Activated T-cell treated with anti-CD3 and anti-CD28 coated beads for 4 hours (primary cell): ENCODE measurements around the gene PRL.

Source experiments
- DNase-seq: peaks from one replicate; pipeline ENCODE4 v3.0.0-alpha.2; 2020

Gene PRL

DNA sequence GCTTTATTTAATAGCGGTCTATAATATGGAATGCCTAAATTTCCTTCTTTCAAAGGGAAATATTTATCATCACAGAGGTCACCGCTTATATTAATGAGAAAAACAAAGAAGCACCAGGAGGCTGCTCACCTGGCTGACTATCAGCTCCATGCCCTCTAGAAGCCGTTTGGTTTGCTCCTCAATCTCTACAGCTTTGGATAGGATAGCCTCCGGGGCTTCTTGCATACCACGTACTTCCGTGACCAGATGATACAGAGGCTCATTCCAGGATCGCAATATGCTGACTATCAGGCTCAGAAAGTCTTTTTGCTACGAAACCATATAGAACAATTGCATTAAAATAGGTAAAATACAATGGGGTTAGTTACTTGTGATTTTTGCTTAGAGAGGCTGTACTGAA is 6.8 kb downstream of the PRL start:
- no peak for DNase-seq

DNA sequence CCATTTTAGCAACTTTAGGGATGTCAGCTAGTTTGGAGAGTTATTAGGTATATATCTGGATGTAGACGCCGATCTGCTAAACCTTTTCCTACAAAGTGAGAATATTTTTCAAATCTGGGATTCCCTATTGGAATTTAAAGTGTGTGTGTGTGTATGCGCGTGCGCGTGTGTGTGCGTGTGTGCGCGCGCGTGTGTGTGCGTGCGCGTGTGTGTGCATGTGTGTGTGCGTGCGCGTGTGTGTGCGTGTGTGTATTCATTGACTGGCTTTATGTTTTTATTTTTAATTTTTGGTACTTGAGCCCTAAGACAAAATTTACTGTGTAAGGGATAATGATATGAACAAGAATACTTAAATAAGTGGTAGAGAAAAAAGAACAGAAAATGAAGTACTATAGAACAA is 8.1 kb downstream of the PRL start:
- DNase-seq = no peak

DNA sequence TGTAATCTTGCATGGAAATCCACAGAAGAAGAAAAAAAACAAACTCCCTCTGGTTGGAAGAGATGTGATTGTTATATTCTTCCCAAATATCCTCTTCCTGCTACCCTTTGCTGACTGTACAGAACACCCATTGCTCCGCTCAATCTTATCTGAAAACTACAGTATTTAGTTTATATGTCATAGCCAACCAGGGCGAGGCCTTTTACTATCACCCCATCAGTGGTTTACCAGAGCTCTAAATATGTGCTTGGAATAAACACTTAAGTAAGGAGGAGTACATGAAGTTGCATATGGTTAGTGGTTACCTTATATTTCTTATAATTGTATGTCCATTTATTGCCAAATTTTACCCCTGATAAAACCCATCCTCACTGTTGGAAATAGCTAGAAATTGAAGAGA is 12.2 kb downstream of the PRL start:
- DNase-seq = no peak

DNA sequence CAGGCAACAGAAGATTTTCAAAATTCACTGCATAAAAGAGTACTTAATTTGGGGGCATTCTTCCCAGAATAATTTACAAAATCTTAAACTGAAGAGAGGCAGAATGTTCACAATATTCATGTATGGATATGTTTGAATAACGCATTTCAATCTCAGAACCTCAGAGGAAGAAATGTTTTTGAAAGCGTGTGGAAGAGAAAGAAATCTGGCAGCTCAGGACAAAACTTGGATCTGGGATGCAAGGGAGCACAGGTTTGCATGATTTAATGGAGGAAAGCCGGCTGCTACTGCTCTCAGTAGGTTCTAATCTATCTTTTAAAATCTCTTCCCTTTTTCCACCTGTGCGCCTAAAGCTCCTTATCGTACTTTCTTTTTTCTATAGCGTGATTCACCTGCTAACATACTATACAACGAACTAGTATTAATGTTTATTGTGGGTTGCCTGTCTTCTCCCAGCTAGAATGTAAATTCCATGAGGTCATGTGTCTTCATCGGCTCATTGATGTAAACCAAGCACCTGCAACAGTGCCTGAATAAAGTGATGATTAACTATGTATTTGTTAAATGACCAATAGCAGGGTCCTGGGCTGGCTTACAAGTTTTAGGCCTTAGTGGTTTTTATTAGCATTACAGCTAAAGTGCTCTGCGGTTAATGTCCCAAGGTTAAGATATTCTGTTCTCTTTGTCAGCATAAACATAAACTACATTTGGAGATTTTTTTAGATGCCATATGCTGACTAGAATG is 15.3 kb downstream of the PRL start:
- DNase-seq = no peak

DNA sequence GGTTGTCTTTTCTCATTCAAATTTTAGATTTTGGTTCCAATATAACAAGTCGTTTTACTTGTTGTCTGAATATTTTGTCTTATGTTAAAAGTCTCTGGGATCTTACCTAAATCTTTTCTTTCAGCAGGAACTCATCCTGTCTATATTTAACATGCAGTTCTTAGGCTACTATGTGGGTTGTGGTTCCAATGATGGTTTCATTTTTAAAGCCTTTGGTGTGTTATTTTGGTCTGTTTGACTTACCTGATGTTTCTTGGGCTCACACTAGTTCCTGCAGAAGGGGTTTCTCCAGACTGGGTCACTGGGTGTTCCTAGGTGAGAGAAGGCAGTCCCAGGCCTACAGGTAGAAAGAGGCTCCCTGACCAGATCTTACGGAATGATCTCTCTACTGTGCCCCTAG is 17.4 kb downstream of the PRL start:
- no peak for DNase-seq

DNA sequence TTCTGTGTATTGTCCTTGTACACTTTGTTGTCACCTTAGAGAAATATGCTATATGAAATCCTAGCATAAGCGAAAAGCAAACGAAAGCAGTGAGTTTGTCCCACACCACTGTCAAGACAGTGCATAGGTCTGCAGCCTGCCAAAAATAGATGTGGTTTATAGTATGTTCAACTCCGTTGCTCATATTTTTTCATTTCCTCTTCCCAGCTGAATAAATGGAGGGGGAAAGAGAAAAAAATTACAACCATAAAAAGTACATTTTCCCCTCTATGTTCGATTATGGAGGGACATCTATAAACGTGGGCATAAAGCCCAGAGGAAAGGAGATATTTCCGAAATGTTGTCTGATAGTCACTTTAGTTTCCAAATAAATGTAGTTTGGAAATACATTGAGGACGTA is 25.8 kb downstream of the PRL start:
- DNase-seq = no peak

DNA sequence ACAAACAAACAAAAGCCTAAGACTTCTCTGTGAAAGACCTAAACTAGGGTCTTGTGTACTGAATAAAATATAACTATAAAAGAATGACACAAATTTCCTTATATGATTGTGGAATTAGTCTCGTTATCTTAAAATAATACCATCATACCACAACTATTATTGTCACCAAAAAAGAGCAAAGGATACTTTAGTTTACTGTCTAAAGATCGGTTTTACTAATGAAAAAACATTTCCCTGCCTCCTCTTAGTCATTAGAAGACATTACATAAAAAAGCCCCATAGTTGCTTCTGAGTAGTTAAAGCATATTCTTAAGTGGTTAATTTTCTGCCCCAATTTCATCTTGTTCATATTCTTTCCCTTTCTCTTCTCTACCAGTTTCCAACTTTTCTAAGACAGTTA is 33.1 kb downstream of the PRL start:
- no peak for DNase-seq

DNA sequence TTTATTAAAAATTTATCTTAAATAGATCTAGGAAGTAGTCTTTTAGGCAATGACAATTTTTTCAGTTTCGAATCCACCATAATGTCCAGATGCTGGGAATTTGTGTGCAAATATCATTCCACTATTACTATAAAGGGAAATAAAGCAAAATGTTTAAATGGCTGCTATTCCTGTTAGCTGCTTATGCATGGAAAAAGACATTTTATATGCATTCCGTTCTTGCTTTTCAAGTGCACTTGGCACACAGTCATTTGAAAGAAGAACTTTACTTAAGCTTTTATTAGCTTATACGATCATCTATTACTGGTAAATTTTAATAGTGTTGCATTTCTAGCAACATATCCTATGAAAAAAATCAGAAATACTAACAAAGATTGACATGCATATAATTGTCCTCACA is 42.0 kb downstream of the PRL start:
- no peak for DNase-seq

DNA sequence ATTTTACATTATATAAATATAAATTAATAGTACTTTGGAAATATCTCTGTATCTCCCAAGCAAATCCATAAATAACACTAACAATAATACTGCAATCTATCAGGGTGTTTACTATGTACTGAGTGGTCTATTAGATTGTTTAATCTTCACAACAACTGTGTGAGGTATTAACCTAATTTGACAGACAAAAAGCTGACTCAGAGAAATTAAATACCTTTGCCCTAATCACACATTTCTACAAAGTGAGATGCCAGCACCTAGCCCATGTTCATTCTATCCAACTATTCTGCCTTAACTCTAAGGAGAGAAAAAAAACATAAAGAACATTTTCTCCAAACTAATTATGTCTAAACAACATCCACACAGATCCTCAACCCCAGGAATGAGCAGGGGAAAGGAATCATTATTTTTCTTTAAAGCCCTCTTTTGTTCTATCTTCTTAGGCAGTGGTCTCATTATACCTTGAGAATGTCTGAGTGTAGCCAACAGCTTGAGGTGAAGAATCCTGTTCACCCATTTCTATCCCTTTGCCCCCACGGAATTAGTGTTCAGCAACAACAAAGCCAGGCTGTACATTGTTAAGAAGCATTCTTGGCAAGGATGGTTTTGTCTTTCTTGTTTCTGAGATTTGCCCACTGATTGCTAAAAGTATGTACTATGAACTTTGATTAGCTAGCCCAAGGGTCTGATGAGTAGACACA is 42.7 kb downstream of the PRL start:
- DNase-seq = no peak

DNA sequence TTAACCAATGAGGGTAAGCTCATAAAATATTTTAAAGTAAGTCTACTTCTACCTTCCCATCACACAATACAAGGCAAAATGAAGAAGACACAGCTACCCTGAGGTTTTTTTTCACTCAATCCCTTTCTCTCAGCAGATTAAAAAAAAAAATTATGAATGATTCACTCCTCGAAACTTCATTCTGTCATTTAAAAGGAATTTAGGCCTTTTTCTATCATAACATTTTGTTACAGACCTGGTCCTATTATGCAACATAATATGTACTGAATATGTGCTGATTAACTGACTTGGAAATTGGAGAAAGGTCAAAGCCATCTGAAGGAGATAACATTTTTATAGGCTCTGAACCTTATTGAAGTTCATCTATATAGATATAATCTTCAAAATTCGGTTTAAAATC is 45.5 kb downstream of the PRL start:
- DNase-seq = no peak

DNA sequence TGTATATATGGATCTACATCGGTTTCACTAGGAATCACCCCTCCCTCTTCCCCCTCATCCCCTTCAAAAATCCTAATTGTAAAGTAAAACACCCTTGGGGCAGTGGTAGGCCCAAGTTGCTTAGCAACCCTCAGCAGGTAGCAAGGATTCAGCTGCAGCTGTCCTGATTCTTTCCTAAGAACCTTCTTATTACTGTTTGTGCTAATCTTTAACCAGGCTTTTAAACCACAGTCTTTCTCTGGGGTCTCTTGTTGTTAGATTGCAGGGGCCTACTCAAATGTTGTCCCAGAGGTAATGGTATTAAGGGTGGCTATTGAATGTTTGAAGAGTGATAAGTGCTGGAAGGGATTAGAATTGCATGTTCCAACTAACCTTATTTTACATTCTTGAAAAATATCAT is 46.4 kb downstream of the PRL start:
- DNase-seq = no peak

DNA sequence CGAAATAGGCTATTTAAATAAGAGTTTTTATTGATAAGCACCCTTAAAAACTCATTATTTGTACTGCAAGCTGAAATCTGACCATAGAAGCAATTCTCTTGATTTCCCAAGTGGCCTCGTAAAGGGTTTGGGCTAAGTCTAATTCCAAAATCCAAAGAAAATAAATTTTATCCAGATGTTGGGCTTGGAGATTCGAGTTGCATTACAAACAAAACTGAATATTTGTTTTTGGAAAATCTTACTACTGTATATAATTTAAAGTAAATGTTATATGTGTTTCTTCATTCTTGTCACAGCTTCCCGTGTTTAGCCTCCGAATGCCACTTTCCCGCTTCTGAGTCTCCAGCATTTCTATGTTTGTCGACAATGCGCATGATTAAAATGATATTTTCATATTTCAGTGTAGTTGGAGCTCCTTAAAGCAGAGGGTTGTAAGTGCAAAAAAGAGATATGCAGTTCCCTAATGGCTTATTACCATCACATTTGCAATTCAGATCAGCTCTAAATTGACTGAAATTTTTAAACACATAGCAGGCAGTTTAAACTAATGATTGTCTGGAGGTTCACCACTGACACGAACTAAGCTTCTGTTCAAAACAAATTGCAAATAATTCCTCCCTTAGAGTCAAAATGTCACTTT is 47.0 kb downstream of the PRL start:
- DNase-seq = no peak

DNA sequence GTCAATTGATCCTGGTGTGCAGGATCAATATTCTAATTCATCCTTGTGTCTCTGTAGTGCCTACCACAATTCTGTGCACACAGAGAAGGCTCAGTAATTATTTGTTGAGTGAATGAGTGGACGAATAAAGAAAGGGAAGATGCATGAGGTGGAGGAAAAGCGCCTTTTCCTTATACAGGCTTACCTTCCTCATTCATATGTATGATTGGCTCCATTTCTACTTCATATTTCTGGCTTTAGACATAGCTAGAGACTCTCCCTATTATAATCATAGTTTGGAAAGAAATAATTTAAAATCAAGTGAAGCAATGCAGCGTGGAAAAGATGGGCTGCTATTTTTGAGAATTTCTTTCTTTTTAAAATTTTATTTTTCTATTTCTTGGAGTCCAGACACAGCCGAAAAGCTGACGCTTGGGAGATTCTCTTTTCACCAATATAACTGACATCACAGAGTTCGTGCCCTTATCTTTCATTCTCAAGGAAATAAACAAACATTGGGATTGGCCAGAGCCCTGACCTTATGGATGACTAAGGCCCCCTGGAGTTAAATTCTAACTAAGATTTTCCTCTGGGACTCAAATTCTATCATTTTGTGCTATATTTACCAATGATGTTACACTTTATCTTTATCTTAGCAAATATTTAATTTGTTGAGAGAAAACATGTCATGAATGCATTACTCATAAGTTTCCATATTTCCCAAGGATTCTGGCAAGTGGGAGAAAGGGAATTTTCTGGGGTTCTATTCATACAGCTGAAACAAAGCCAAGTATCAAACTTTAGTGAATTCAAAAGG is 48.1 kb downstream of the PRL start:
- DNase-seq = no peak

DNA sequence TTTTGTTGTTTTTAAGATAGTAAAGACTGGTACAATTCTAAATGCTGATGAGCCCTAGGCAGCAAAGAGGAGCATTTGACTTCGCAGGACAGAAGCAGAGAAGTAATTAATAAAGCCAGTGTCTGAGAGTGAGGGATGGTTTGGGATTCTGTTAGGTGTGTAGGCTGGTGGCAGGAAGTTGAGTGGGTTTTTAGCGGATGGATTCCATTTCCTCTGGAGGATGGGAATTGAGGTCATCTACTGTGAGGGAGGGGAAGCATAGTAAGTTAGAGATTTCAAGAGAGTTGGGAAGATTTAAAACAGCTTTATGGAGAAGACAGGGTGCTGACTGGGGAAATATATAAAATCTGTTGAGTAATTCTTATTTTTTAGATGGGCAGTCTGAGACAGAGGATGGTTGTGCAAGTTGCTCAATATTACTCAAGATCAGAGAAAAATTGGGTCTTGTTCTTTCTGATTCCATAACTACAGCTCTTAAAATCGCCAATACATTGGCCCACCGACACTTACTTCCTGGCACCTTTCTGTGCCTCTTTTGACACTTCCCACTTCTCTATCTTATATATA is 48.8 kb downstream of the PRL start:
- no peak for DNase-seq

DNA sequence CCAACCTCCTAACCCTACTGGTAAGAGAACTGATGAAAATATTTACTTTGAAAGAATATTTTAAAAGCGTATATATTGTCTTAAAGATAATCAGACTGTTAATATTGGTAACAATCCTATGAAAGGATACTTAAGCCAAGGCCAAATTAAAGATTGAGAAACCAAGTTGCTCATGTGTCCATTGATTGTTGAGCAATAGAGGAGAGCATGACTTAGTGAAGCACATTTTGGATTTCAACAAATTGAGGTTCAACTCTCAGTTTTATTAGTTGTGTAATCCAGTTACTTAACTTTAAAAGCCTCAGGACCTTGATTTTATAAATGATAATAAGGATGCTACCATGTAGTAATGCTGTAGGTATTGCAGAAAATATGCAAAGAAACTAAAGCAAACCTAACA is 56.8 kb downstream of the PRL start:
- no peak for DNase-seq

DNA sequence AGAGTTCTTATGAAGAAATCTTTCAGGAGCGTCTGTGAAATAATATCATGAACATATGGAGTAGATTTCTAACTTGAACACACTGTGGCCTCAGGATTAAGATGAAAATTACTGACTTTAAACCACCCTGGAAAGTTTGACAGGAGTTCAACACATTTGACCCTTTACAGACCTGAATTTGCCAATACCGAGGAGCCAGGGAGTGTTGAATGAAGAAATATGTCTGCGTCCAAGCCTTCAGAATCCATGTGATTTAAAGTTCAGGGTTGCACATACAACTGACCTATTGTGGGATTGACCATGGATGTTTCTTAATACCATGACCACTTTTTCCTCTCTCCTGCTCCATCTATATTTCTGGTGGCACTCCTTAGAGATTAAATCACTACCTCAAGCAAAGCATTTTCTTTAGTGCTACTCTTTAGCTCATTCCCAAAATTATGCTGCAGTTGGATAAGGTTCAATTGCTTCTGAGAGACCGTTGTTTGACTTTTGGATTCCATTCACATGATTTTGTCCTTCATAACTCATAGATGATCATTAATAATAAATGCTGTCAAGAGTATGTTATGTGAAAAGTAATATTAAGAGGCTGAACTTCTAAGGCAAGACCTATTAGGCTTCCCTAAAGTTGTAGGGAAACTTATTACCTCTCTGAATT is 57.4 kb downstream of the PRL start:
- DNase-seq = no peak

DNA sequence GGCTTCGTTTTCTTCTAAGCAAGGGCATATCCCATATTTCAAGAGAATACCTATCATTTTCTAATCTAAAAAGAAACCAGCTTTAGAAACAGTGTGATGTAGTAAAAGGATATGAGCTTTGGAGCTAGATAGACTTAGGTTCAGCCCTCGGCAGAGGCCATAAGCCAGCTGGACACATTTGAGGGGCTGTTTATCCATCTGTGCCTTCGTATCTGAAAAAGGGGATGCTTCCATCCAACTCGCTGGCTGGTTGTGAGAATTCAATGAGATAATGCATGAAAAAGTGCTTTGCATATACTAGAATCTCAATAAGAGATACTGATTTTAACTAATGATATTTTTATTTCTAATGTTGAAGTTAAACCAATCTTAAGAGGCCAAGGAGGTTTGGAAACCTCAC is 58.0 kb downstream of the PRL start:
- no peak for DNase-seq

DNA sequence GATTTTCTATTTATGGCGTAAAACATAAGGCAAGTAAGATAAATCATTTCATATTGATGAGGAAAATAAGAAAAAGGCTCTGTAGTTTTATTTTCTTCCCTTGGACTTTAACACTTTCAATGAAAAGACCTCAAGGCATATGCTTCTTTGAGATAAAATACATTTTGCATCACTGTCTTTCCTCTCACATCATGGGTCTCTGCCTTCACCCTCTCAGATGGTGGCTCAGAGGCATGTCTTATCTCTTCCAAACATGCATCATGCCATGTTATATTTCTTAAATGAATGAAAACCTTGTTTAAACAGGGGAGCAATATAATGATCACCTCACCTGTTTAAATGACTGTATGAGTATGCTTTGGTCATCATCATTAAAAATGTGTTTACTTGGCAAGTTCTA is 59.3 kb downstream of the PRL start:
- no peak for DNase-seq
